HG03060 (cell line): Measurements from ENCODE around the gene NAIF1.
"Not testable (repeated sequence)": the region's sequence is repeated elsewhere in the genome, so short reads cannot be mapped to it uniquely, and the experiment has no call there.

ENCODE experiments used
- ATAC-seq: cut with Tn5 transposase; IDR thresholded peaks from one replicate; pipeline ENCODE4 v1.9.1; 2021; ENCODE audit warnings: low read depth, moderate number of reproducible peaks; ENCODE audit not compliant: unreplicated experiment

The NAIF1 gene, protein sequence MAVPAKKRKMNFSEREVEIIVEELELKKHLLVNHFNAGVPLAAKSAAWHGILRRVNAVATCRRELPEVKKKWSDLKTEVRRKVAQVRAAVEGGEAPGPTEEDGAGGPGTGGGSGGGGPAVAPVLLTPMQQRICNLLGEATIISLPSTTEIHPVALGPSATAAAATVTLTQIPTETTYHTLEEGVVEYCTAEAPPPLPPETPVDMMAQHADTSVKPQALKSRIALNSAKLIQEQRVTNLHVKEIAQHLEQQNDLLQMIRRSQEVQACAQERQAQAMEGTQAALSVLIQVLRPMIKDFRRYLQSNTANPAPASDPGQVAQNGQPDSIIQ

DNA sequence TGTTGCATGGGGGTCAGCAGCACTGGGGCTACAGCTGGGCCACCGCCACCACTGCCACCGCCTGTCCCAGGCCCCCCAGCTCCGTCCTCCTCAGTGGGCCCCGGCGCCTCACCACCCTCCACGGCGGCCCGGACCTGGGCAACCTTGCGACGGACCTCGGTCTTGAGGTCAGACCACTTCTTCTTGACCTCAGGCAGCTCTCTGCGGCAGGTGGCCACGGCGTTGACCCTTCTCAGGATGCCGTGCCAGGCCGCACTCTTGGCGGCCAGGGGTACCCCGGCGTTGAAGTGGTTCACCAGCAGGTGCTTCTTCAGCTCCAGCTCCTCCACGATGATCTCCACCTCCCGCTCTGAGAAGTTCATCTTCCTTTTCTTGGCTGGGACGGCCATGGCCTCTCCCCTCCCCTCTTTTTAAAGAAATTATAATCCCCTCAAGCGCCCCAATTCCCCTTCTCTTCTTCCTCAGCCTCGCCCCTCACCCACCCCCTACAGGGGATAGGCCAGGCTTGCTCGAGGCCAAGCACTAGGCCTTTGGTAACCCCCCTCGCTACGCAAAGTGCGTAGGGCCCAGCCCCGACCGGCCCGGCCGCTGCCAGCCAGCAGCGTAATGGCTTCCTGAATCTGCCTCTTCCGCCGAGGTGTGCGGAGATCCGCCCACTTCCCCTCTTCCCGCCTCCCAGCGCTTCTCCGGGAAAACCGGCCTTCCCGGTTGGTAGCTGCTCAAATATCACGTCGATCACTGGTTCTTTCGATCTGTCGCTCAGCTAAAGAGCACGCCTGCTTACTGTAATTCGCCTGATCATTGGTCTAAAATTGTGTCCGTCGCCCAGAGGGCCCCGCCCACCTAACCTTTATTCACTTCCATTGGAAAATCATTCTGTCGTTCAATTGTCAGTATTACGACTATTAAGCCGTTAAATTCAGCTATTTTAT lies at the start of gene NAIF1:
NAIF1 (minus strand) TSS at position 608 of the 932 bp plus-strand sequence; CDS start at position 389, 219 bp downstream.
- ATAC-seq, result peak; percentile 61

DNA sequence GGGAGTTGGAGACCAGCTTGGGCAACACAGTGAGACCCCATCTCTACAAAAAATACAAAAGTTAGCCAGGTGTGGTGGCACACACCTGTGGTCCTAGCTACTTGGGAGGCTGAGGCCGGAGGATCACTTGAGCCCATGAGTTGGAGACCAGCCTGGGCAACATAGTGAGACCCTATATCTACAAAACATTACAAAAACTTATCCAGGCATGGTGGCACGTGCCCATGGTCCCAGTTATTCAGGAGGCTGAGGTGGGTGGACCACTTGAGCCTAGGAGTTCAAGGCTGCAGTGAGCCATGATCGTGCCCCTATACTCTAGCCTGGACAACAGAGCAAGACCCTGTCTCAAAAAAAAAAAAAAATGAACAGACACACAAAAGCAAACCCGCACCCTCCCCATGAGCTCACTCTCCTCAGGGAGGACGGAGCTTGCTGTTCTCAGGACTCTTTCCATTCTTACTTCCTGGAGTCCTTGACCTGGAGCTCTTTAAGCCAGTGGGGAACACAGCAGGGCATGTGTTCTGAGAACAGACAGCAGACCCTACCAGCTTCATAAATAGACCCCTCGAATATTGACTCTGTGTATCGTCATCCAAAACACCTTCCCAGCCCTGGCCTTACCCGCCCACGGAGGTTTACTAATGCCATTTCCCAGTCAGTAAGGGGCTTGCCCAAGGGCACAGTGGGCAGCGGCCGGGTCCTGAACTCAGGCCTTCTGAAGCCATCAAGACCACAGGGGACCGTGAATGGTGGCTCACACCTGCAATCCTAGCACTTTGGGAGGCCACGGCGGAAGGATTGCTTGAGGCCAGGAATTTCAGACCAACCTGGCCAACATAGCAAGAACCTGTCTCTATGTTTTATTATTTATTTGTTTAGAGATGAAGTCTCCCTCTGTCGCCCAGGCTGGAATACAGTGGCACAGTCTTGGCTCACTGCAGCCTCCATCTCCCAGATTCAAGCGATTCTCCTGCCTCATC lies 49.3 kb upstream of the NAIF1 start:
- no peak for ATAC-seq

DNA sequence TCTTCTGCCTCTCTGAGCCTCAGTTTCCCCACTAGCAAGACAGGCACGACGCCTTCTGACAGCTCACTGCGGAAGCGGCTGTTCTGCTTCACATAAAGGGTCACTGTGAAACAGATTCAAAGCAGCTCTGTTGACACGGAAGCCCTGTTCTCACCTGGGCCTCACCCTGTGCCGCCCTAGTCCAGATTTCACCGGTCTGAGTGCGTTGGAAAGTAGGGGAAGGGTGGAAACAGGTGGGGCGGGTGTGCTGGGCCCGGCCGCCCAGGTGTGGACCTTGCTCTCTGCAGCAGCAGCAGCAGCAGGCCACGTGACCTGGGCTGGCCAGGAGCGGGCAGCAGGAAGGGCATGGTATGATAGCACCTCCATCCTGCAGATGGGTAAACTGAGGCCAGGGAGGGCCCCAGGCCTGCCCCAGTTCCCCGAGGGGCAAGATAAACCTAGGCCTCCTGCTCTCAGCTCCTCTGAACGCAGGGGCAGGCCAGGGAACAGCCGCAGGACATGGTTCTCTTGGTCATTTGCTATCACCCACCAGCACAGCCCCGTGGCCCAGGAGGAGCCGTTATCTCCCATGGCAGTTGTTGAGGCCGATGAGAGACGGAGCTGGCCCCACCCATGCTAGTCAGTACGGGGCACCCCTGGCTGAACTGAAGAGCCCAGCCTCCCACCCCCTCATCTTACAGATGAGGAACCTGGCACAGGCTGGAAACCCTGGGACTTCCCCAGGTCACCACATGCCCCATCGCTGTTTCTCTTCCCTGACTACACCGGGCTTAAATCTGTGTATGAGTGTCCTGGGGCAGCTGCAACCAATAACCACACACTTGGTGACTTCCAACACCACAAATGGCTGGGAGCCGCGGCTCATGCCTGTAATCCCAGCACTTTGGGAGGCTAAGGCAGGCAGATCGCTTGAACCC lies 48.3 kb upstream of the NAIF1 start:
- no peak for ATAC-seq

DNA sequence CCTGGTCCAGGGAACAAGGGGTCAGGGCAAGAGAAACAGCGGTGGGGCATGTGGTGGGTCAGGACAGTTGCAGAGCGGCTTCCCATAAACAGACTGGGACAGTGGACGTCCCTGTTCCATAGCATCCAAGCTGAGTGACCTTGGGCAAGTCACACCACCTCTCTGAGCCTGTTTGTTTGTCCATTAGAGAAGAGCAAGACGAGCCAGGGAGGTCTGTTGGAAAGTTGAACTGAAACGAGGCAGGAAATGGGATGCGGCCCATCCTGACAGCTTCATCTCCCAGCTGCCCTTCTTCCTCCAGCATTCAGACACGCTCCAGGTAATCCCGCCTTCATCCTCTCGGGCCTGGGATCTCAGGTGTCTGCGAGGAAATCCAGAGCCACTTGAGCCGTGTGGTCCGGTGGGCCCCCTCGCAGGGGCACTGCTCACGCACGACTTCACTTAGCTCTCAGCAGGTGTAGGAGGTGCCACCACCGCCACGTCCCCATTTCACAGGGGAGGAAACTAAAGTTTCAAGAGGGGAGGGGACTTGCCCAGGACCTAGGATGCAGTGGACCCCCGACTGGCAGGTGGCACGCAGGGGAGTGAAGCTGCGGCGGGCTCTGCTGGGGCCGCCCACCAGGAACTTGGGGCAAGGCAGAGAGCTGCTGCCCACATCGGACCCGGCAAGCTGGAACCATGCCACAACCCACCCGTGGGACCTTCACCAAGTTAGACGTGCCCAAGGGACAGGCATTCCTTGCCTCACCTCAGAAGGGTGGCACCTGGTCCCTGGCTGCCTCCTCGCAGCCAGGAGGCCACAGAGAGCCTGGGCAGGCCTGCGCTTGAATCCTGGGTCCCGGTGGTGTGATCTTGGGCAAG lies 47.4 kb upstream of the NAIF1 start:
- ATAC-seq, result no peak

DNA sequence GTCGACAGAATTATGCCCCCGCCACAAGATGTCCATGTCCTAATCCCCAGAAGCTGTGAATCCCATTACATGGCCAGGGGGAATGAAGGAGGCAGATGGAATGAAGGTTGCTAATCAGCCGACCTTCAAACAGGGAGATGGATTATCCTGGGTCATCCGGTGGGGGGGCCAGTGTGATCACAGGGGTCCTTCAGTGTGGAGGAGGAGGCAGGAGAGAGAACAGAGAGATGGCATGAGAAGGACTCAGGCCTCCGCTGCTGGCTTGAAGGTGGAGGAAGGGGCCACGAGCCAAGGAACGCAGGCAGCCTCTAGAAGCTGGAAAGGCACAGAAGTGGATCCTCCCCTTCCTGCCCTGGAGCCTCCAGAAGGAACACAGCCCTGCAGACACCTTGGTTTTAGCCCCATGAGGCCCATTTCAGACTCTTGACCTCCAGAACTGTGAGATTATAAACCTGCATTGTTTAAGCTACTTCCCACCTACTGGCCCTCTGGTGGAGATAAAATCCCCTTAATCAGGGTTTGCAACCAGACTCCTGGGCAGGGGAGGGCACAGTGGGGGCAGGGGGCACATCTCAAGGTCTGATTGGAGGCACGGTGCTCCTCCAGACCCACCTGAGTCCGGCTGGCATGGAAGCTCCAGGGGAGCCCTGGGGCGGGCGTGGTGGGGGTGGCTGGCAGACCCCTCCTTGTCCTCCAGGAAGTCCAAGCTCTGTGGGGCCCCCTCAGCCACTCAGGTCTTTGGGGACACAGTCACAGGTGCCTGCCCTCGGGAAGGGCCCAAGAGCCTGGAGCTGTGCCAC lies 46.6 kb upstream of the NAIF1 start:
- no peak for ATAC-seq

DNA sequence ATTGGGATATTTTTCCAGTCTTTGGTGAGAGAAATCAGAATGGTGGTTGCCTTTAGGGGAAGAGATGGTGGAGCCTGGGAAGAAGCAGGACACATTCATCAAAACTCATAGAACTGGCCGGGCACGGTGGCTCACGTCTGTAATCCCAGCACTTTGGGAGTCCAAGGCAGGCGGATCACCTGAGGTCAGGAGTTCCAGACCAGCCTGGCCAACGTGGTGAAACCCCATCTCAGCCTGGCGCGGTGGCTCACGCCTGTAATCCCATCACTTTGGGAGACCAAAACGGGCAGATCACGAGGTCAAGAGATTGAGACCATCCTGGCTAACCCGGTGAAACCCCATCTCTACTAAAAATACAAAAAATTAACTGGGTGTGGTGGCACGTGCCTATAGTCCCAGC lies 44.6 kb upstream of the NAIF1 start:
- not testable (repeated sequence) for ATAC-seq

DNA sequence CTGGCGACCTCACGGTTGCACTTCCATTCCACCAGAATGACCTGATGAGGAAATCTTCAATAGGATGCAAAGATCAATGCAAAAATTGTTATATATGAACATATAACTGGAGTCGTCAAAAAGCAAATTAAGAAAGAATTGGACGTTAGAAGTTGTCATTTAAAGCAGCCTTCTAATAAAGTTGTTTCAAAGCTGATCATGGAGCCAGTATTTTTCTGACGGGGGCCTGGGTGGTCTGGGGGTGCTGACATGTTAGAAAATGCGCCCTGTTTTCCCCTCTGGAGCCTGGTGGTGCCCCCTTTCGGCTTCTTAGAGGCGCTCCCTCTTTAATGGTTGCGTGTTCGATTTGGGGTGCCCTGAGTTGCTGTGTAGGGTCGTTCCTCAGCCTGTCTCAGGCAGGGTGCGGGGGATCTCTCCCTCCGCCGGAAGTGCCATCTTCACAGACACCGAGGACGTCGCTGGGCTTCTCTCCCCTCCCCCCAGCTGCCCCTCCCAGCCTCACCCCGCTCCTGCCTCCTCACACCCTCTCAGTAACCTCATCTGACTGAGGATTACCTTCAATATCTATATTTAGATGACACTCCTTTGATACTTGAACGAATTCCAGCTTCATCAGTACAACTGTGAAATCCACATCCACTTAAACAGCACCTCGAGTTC lies 42.1 kb upstream of the NAIF1 start:
- ATAC-seq, result no peak

DNA sequence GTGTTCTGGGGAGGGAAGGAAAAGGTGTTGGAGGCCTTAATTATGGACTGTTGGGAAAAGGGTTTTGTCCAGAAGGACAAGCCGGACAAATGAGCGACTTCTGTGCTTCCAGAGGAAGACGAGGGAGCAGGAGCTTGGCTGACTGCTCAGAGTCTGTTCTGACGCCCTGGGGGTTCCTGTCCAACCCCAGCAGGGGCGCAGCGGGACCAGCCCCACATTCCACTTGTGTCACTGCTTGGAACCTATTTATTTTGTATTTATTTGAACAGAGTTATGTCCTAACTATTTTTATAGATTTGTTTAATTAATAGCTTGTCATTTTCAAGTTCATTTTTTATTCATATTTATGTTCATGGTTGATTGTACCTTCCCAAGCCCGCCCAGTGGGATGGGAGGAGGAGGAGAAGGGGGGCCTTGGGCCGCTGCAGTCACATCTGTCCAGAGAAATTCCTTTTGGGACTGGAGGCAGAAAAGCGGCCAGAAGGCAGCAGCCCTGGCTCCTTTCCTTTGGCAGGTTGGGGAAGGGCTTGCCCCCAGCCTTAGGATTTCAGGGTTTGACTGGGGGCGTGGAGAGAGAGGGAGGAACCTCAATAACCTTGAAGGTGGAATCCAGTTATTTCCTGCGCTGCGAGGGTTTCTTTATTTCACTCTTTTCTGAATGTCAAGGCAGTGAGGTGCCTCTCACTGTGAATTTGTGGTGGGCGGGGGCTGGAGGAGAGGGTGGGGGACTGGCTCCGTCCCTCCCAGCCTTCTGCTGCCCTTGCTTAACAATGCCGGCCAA lies 41.3 kb upstream of the NAIF1 start:
- no peak for ATAC-seq

DNA sequence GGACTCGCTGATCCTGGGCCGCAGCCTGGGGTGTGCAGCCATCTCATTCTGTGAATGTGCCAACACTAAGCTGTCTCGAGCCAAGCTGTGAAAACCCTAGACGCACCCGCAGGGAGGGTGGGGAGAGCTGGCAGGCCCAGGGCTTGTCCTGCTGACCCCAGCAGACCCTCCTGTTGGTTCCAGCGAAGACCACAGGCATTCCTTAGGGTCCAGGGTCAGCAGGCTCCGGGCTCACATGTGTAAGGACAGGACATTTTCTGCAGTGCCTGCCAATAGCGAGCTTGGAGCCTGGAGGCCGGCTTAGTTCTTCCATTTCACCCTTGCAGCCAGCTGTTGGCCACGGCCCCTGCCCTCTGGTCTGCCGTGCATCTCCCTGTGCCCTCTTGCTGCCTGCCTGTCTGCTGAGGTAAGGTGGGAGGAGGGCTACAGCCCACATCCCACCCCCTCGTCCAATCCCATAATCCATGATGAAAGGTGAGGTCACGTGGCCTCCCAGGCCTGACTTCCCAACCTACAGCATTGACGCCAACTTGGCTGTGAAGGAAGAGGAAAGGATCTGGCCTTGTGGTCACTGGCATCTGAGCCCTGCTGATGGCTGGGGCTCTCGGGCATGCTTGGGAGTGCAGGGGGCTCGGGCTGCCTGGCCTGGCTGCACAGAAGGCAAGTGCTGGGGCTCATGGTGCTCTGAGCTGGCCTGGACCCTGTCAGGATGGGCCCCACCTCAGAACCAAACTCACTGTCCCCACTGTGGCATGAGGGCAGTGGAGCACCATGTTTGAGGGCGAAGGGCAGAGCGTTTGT lies 40.5 kb upstream of the NAIF1 start:
- no peak for ATAC-seq

DNA sequence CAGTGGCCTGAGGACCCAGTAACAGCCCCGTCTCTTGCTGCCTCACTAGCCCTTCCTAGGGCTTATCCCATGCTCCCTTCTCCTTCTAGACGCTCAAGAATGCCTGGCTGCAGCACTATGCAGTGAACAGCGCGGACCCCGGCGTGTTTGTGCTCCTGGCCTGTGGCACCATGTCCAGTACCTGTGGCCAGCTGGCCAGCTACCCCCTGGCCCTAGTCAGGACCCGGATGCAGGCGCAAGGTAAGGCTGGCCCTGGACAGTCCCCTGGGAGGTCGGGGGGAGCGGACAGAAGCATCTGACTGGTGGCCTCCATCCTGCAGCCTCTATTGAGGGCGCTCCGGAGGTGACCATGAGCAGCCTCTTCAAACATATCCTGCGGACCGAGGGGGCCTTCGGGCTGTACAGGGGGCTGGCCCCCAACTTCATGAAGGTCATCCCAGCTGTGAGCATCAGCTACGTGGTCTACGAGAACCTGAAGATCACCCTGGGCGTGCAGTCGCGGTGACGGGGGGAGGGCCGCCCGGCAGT lies 39.9 kb upstream of the NAIF1 start:
- ATAC-seq, result no peak

DNA sequence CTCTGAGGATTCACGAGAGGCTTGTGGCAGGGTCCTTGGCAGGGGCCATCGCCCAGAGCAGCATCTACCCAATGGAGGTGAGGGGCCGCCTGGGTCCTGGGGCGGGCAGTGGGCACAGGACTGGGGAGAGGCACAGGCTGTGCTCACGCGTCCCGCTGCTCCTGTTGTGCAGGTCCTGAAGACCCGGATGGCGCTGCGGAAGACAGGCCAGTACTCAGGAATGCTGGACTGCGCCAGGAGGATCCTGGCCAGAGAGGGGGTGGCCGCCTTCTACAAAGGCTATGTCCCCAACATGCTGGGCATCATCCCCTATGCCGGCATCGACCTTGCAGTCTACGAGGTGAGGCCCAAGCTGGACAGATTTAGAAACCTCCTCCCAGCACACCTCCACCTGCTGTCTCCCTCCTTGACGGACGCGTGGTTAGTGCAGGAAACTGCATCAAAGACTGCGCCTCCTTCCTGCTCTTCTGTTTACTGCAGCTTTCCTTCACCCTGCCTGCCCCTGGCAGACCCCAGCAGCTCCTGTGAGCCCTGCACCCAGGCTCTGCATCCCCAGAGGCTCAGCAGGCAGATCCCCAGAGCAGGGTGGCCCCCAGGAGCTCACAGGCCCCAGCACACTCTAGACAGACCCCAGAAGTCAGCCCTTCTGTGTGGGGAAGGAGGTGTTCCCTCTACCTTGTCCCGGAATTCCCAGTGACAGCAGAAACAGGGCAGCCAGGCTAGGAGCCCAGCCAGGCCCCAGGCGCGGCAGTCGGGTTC lies 39.2 kb upstream of the NAIF1 start:
- no peak for ATAC-seq

DNA sequence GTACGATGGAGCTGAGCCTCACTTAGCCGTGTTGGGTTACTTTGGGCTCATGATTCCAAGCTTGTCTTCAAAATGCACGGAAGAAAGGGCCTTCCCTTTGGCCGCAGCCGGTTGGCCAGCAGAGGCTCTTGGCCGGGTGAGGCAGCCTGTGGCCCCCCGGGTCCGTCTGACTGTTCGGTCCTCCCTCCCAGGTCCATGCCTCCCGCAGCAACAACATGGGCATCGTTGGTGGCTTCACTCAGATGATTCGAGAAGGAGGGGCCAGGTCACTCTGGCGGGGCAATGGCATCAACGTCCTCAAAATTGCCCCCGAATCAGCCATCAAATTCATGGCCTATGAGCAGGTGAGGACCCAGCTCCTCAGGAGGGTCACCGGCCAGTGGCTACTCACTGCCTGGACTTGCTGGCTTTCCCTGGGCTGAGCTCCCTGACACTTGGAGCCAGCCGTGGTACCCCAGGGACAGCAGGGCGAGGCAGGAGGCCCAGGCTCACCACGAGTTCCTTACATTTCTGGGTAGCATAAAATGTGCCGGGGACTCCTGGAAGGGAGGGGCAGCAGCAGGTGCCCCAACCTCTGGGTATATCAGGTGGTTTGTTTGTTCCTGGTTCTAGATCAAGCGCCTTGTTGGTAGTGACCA lies 38.5 kb upstream of the NAIF1 start:
- ATAC-seq, result no peak

DNA sequence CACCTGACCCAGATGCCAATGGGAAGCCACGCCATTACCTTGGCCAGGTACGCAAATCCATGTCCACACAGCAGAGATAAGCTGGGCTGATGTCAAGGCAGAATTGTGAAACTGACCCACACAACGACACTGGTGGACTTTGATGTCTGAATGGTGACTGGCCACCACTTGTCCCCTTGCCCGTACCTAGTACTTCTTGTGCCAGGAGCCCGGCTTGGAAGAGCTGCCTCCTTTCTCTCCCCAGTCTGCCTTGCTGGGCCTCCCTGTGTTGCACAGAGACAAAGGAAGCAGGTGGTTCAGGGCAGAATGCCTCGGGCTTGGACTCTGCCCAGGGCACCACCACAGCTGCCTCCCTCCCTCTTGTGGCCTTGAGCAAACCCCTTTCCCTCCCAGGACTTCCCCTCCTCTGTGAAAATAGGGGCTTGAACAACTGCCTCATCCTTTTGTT lies 37.1 kb upstream of the NAIF1 start:
- no peak for ATAC-seq

DNA sequence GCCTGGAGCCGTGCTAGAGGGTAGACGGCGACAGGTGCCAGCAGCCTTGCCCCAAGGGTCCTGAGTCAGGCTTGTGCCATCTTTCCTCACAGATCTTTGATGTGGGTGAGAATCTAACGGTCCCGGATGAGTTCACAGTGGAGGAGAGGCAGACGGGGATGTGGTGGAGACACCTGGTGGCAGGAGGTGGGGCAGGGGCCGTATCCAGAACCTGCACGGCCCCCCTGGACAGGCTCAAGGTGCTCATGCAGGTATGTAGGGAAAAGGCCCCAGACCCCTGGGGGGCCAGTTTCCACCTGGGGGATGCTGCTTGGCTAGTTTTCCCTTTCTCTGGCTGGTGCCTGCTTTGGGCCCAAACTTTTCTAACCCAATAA lies 36.5 kb upstream of the NAIF1 start:
- ATAC-seq, result no peak
